OCI-LY3 (cell line): Measurements from ENCODE around the gene PIGM.

Source experiments
- CTCF ChIP-seq: fragments of 200-600, 300-600 bp; sonication (generic); IDR thresholded peaks from 2 replicates; pipeline ENCODE4 v1.5.1; 2014; ENCODE audit warnings: antibody characterized with exemption, low read length, low read depth
- EZH2phosphoT487 ChIP-seq: fragments of 200-600 bp; shearing (Covaris generic); IDR thresholded peaks from 2 replicates; pipeline ENCODE4 v1.6.1; 2018; ENCODE audit warnings: antibody characterized with exemption, mixed run types, low read depth

- TF ChIP-seq CTCF = no peak
- no peak for TF ChIP-seq EZH2phosphoT487
Measured at GRCh38 chr1:160070243-160071163, 38.7 kb upstream of the PIGM start.
